Head of caudate nucleus (tissue), 42 donors: ENCODE data around the gene TRDN.
"Not testable (repeated sequence)": the region's sequence is repeated elsewhere in the genome, so short reads cannot be mapped to it uniquely, and the experiment has no call there.

ENCODE experiments used
- DNase-seq, 42 donors: peaks; one replicate each; pipeline versions ENCODE4 v3.0.0 to v3.0.0-alpha.2; 2020 to 2021; ENCODE audit warnings: mixed read lengths in 7 of 42
- intact Hi-C: fragments of 100-400 bp; cut with DNase I; formaldehyde crosslinking; loops from one replicate; pipeline ENCODE4 v1.15.0; 2022

Gene TRDN

GRCh38 chr6:123635144-123635543, 1.6 kb downstream of the TRDN start:
- intact Hi-C loops: no loop called here
- DNase-seq: no peak

- intact Hi-C loops: no loop called here
- DNase-seq: no peak
Observed at GRCh38 chr6:123632641-123633040, 4.1 kb downstream of the TRDN start.

- intact Hi-C loops: no loop called here
- no peak for DNase-seq
Observed at GRCh38 chr6:123629258-123629941, 7.3 kb downstream of the TRDN start.

GRCh38 chr6:123625696-123626095, 11.1 kb downstream of the TRDN start:
- intact Hi-C loops: no loop called here
- no peak for DNase-seq

DNA sequence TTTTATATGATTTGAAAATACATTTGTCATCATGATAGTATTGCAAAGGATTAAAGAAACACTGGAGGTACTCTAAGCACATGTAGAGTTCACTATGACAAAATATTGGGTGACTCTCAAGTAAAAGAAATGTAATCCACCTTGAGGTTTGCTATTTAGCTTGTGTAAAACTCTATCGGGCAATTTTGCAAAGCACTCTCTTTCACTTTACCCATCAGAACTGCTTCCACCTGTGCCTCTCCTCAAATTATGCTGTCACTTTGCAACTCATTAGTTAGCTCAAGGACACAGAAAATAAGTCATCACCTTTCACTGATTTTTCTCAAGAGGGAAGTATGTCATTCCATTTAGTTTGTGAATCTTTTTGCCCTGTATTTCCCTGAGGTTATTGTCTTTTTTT, 14.0 kb downstream of the TRDN start:
- no peak for DNase-seq
- intact Hi-C loops: no loop called here

DNA sequence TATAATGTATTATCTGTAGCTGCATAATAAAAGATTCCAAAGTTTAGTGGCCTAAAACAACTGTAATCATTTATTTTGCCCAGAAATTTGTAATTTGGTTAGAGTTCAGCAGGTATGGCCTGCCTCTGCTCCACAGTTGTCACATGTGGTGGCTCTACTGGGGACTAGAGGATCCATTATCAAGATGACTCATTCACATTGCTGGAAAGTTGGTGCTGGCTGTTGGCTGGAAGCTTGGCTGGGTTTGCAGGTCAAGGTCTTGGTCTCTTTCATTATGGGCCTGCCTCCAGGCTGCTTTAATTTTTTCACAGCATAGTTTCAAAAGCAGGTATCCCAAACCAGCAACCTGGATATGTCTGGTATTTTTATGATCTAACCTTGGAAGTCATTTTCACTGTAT, 17.6 kb downstream of the TRDN start:
- DNase-seq: no peak
- intact Hi-C loops: no loop called here

GRCh38 chr6:123616942-123617341, 19.8 kb downstream of the TRDN start:
- no peak for DNase-seq
- intact Hi-C loops: no loop called here

DNA sequence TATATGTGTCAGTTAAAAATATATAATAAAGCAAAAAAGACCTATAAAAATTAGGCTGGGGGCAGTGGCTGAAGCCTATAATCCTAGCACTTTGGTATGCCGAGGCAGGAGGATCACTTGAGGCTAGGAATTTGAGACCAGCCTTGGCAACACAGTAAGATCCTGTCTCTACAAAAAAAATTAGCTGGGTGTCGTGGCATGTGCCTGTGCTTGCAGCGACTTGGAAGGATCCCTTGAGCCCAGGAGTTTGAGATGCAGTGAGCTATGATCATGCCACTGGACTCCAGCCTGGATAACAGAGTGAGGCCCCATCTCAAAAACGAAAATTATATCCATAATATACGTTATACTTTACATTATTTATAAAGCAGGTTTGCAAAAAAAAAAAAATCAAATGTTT, 20.7 kb downstream of the TRDN start:
- DNase-seq: no peak
- intact Hi-C loops: no loop called here

DNA sequence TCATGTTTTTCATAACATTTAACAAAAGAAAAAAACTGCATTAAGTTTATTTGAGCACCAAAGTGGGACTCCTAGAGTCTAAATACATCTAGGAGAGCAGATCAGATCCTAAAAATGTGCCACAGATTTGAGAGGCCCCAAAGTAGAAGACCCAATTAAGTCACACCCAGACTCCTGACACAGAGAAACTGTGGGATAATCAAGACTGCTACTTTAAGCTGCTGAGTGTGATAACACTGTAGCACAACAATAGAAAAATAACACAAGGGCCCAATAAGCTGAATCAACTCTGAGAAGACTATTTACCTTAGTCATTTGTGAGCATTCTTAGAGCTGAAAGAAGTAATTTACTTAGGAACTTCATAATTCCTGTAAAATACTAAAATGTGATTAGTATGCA, 26.0 kb downstream of the TRDN start:
- DNase-seq: no peak
- intact Hi-C loops: no loop called here

- DNase-seq: no peak
- intact Hi-C loops: no loop called here
Observed at GRCh38 chr6:123604067-123604466, 32.7 kb downstream of the TRDN start.

- intact Hi-C loops: no loop called here
- no peak for DNase-seq
Observed at GRCh38 chr6:123598011-123598410, 38.7 kb downstream of the TRDN start.

GRCh38 chr6:123594776-123595175, 42.0 kb downstream of the TRDN start:
- intact Hi-C loops: no loop called here
- no peak for DNase-seq

- intact Hi-C loops: no loop called here
- DNase-seq: no peak
Observed at GRCh38 chr6:123592426-123592825, 44.3 kb downstream of the TRDN start.

- intact Hi-C loops: no loop called here
- no peak for DNase-seq
Observed at GRCh38 chr6:123589973-123590372, 46.8 kb downstream of the TRDN start.

DNA sequence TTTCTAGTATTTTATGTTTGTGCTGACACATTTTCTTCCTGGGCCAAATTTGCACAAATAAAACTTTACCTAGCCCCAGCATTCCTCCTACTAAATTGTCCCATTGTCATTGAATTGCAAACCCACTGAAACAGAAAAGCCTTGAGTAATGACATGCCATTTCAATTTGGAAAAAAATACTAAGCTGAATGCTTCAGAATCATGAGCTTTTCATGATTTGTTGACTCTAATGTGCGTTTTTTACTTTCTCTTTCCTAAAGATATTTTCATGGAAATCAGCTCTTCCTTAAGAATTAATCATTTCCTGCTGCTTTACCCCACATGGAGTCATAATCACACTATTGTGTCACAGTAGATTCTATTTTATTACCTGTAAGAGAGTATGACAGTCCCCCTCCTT, 47.4 kb downstream of the TRDN start:
- DNase-seq: no peak
- intact Hi-C loops: no loop called here

DNA sequence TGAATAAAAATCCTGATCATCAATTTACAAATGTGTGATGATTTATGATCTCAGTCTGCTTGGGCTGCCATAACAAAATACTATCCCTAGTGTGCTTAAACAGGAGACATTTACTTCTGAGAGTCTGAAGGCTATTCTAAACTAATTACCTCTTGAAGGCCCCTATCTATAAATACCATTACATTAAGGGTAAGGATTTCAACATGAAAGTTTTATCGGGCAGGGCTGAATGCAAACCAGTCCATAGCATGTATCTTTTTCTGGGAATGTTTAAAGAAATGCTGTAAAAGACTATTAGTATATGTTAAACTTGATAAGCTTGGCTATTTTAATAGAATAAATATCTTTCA, 48.2 kb downstream of the TRDN start:
- intact Hi-C loops: no loop called here
- DNase-seq: no peak

DNA sequence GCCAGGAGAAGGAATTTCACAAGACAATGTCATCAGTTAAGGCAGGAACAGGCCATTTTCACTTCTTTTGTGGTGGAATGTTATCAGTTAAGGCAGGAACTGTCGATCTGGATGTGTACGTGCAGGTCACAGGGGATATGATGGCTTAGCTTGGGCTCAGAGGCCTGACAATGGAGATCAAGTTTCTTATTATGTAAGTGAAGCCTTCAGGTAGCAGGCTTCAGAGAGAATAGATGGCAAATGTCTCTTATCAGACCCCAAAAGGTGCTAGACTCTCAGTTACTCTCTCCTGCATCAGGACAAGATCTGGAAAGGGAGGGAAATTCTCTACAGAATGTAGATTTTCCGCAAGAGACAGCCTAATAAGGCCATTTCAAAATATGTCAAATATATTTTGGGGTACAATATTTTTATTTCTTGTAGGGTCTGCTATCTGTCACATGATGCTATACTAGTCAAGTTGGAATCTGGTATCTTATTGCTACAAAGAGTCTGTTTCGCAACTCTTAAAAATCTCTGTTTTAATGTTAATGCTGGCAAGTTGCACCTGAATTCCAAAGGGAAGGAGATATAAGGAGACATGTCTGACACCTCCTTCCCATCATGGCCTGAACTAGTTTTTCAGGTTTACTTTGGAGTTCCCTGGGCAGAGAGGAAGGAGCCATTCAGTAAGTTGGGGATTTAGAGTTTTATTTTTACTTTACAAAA, 48.8 kb downstream of the TRDN start:
- intact Hi-C loops: no loop called here
- no peak for DNase-seq

DNA sequence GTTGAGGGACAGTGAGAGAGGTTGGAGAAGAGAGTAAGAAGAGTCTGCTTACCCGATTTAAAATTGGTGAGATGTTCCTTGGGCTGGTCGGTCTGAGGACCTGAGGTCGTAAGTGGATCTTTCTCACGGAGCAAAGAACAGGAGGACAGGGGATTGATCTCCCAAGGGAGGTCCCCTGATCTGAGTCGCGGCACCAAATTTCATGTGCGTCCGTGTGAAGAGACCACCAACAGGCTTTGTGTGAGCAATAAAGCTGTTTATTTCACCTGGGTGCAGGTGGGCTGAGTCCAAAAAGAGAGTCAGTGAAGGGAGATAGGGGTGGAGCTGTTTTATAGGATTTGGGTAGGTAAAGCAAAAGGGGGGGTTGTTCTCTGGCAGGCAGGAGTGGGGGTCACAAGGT, 49.3 kb downstream of the TRDN start:
- intact Hi-C loops: not testable (repeated sequence)

DNA sequence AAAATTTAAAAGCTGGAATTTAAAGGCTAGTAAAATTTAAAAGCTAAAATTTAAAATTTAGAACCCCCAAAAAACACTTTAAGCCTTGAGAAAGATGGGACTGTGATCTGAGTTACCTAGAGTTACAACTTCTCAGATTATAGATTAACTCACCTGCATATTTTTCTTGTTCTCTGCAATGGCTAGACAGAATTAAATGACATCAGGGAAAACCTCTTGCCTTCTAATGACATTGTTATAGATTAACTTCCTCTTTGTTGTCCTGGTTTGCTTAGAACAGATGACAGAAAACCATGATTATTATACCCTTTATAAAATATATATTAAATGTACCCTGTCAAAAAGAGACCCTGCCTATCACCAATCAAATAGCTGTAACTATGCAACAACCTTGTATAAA, 56.4 kb downstream of the TRDN start:
- no peak for DNase-seq
- intact Hi-C loops: no loop called here

More for the DNA sequence above, 49.3 kb downstream of the TRDN start:
- not testable (repeated sequence) for DNase-seq

DNA sequence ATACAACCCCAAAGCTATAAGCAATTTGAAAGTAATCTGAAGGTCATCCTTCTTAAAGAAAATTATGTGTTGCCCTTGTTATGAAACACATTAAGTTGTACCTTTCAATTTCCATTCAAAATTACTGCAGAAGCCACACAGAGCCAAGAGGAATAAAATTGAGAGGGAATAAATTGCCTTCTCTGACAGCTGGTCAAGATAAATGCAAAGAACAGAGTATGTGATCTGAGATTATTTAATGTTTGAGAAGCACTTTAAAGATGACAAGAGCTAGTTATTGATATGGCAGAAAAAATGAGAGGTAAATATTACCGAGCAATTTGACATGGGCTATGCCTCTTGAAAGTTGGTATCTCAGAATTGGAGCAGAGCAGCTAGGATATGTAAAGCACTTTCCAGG, 61.6 kb downstream of the TRDN start:
- intact Hi-C loops: no loop called here
- DNase-seq: no peak
